HepG2 (cell line): ENCODE data around the gene SMLR1. TPM values are rescaled to one million over a fixed set of nuclear protein-coding genes. Genes with fewer than 3 reads are reported as not detected.
A peak's percentile ranks its signal among the peaks of the same experiment; 100 is the strongest.

Experiments used
- ATF1 ChIP-seq: IDR thresholded peaks from 2 replicates; pipeline ENCODE4 v1.6.1; 2016; ENCODE audit warnings: mild to moderate bottlenecking, control low read depth
- DBP ChIP-seq: sonication (generic); formaldehyde crosslinking; IDR thresholded peaks from 2 replicates; pipeline ENCODE4 v1.4.0; 2020; ENCODE audit warnings: missing genetic modification reagents; ENCODE audit errors: not compliant biosample characterization
- HHEX ChIP-seq: IDR thresholded peaks from 2 replicates; pipeline ENCODE4 v1.6.1; 2016; ENCODE audit warnings: control low read depth
- NFKBIZ ChIP-seq: IDR thresholded peaks from 2 replicates; pipeline ENCODE4 v1.6.1; 2018; ENCODE audit warnings: missing genetic modification reagents, missing compliant biosample characterization
- POLR2AphosphoS5 ChIP-seq: IDR thresholded peaks from 2 replicates; pipeline ENCODE4 v1.6.1; 2012; ENCODE audit warnings: low read depth, low read length
- SOX13 ChIP-seq, 3 experiments: fragments of 450-650 bp in 1 of 3; sonication (generic) in 1 of 3; formaldehyde crosslinking in 1 of 3; IDR thresholded peaks in 2 of 3; conservative IDR thresholded peaks in 1 of 3; 2 replicates each; pipeline versions ENCODE4 v1.5.0 to v1.6.1; 2016 to 2020; ENCODE audit warnings: antibody characterized with exemption in 1 of 3, mild to moderate bottlenecking in 1 of 3, missing compliant biosample characterization in 1 of 3, missing genetic modification reagents in 1 of 3, moderate library complexity in 1 of 3
- ZFP82 ChIP-seq: sonication (generic); formaldehyde crosslinking; IDR thresholded peaks from 2 replicates; pipeline ENCODE4 v1.5.1; 2020; ENCODE audit warnings: mild to moderate bottlenecking, missing genetic modification reagents, borderline replicate concordance
- ZNF775 ChIP-seq: sonication (generic); formaldehyde crosslinking; IDR thresholded peaks from 2 replicates; pipeline ENCODE4 v1.4.0; 2020; ENCODE audit warnings: missing genetic modification reagents, mild to moderate bottlenecking, moderate library complexity, borderline replicate concordance
- polyA plus RNA-seq, 8 experiments: library from polyadenylated mRNA; depleted of rRNA in 3 of 8; stranded (reverse) in 7 of 8; unstranded in 1 of 8; fragments of >200 nt; fragmentation: Illumina TruSeq in 4 of 8; extraction: Trizol in 4 of 8; gene quantifications; 2 replicates each; pipeline versions ENCODE4 v1.2.1 to v1.2.3, GENCODE V29; 2011 to 2016; ENCODE audit warnings: low read depth in 4 of 8, missing spikeins in 1 of 8, mixed read lengths in 1 of 8; ENCODE audit not compliant: insufficient read depth in 1 of 8
- total RNA-seq, 5 experiments: library from RNA; depleted of rRNA; stranded (reverse); fragments of >200 nt; fragmentation: Illumina TruSeq; extraction: Trizol; gene quantifications; 2 replicates each; pipeline ENCODE4 v1.2.3, GENCODE V29; 2016; ENCODE audit warnings: low read depth in 1 of 5
- TF ChIP-seq, protein P1 (sequence below): sonication (generic); formaldehyde crosslinking; IDR thresholded peaks from 2 replicates; pipeline ENCODE4 v1.4.0; 2020; ENCODE audit warnings: missing genetic modification reagents
- TF ChIP-seq, protein P2 (sequence below): sonication (generic); formaldehyde crosslinking; IDR thresholded peaks from 2 replicates; pipeline ENCODE4 v1.4.0; 2020; ENCODE audit warnings: missing genetic modification reagents
- TF ChIP-seq, protein P3 (sequence below): sonication (generic); formaldehyde crosslinking; IDR thresholded peaks from 2 replicates; pipeline ENCODE4 v1.4.0; 2020; ENCODE audit warnings: mild to moderate bottlenecking, missing genetic modification reagents
- TF ChIP-seq, protein P4 (sequence below): sonication (generic); formaldehyde crosslinking; IDR thresholded peaks from one replicate; pipeline ENCODE4 v1.5.1; 2020; ENCODE audit warnings: mild to moderate bottlenecking, missing genetic modification reagents; ENCODE audit errors: not compliant biosample characterization

The SMLR1 gene
- total and polyA plus RNA-seq, 2 of the 13 experiments (the other 11 are each of a cell fraction or from before 2014, with no cell fraction given) = 41.8 to 104 TPM

DNA sequence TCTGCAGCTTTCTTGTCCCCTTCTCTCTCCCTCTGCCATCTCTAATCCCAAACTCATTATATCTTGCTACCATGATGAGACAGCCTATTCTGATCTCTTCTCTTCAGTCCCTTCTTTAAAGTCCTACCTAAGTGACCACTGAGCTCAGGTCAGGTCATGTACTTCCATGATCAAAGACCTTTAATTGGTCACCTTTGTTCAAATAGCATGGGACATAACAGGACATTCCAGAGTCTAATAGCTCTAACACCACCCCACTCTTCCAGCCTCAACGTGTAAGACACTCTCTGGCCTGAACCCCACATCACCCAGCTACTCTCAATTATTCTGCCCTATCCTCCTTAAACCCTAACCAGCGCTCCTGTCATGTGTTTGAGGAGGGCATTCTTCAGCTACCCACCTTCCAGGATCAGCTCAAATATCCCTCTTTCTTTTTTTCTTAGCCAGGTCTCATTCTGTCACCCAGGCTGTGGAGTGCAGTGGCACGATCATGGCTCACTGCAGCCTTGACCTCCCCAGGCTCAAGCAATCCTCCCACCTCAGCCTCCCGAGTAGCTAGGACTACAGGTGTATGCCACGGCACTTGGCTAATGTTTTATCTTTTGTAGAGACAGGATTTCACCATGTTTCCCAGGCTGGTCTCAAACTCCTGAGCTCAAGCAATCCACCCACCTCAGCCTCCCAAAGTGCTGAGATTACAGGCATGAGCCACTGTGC is 2.1 kb upstream of the SMLR1 start (continued):
- TF ChIP-seq, protein P1, sequence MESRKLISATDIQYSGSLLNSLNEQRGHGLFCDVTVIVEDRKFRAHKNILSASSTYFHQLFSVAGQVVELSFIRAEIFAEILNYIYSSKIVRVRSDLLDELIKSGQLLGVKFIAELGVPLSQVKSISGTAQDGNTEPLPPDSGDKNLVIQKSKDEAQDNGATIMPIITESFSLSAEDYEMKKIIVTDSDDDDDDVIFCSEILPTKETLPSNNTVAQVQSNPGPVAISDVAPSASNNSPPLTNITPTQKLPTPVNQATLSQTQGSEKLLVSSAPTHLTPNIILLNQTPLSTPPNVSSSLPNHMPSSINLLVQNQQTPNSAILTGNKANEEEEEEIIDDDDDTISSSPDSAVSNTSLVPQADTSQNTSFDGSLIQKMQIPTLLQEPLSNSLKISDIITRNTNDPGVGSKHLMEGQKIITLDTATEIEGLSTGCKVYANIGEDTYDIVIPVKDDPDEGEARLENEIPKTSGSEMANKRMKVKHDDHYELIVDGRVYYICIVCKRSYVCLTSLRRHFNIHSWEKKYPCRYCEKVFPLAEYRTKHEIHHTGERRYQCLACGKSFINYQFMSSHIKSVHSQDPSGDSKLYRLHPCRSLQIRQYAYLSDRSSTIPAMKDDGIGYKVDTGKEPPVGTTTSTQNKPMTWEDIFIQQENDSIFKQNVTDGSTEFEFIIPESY (CRISPR knock-in tag) = no peak
- no peak for TF ChIP-seq SOX13 (IDR thresholded peaks at IDR 0.05)
- TF ChIP-seq SOX13 (CRISPR knock-in tag; conservative IDR thresholded peaks at IDR 0.05 in 1 of 2, IDR thresholded peaks at IDR 0.05 in 1 of 2) = peak in 1 of 2 experiments; percentile 63; a peak in 2 of 4 replicates
- TF ChIP-seq HHEX (CRISPR knock-in tag) = 0 out of 2 replicates have a peak, but pooled peaks have one; percentile 39
- TF ChIP-seq DBP = no peak
- no peak for TF ChIP-seq ZFP82 (CRISPR knock-in tag)
- no peak for TF ChIP-seq ZNF775 (CRISPR knock-in tag)
- 0 out of 2 replicates have a peak, but pooled peaks have one; percentile 14 for TF ChIP-seq ATF1 (CRISPR knock-in tag)
- TF ChIP-seq, protein P2, sequence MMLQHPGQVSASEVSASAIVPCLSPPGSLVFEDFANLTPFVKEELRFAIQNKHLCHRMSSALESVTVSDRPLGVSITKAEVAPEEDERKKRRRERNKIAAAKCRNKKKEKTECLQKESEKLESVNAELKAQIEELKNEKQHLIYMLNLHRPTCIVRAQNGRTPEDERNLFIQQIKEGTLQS (CRISPR knock-in tag) = no peak
- TF ChIP-seq, protein P3, sequence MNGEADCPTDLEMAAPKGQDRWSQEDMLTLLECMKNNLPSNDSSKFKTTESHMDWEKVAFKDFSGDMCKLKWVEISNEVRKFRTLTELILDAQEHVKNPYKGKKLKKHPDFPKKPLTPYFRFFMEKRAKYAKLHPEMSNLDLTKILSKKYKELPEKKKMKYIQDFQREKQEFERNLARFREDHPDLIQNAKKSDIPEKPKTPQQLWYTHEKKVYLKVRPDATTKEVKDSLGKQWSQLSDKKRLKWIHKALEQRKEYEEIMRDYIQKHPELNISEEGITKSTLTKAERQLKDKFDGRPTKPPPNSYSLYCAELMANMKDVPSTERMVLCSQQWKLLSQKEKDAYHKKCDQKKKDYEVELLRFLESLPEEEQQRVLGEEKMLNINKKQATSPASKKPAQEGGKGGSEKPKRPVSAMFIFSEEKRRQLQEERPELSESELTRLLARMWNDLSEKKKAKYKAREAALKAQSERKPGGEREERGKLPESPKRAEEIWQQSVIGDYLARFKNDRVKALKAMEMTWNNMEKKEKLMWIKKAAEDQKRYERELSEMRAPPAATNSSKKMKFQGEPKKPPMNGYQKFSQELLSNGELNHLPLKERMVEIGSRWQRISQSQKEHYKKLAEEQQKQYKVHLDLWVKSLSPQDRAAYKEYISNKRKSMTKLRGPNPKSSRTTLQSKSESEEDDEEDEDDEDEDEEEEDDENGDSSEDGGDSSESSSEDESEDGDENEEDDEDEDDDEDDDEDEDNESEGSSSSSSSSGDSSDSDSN (CRISPR knock-in tag) = no peak
- TF ChIP-seq NFKBIZ (CRISPR knock-in tag) = no peak
- TF ChIP-seq, protein P4, sequence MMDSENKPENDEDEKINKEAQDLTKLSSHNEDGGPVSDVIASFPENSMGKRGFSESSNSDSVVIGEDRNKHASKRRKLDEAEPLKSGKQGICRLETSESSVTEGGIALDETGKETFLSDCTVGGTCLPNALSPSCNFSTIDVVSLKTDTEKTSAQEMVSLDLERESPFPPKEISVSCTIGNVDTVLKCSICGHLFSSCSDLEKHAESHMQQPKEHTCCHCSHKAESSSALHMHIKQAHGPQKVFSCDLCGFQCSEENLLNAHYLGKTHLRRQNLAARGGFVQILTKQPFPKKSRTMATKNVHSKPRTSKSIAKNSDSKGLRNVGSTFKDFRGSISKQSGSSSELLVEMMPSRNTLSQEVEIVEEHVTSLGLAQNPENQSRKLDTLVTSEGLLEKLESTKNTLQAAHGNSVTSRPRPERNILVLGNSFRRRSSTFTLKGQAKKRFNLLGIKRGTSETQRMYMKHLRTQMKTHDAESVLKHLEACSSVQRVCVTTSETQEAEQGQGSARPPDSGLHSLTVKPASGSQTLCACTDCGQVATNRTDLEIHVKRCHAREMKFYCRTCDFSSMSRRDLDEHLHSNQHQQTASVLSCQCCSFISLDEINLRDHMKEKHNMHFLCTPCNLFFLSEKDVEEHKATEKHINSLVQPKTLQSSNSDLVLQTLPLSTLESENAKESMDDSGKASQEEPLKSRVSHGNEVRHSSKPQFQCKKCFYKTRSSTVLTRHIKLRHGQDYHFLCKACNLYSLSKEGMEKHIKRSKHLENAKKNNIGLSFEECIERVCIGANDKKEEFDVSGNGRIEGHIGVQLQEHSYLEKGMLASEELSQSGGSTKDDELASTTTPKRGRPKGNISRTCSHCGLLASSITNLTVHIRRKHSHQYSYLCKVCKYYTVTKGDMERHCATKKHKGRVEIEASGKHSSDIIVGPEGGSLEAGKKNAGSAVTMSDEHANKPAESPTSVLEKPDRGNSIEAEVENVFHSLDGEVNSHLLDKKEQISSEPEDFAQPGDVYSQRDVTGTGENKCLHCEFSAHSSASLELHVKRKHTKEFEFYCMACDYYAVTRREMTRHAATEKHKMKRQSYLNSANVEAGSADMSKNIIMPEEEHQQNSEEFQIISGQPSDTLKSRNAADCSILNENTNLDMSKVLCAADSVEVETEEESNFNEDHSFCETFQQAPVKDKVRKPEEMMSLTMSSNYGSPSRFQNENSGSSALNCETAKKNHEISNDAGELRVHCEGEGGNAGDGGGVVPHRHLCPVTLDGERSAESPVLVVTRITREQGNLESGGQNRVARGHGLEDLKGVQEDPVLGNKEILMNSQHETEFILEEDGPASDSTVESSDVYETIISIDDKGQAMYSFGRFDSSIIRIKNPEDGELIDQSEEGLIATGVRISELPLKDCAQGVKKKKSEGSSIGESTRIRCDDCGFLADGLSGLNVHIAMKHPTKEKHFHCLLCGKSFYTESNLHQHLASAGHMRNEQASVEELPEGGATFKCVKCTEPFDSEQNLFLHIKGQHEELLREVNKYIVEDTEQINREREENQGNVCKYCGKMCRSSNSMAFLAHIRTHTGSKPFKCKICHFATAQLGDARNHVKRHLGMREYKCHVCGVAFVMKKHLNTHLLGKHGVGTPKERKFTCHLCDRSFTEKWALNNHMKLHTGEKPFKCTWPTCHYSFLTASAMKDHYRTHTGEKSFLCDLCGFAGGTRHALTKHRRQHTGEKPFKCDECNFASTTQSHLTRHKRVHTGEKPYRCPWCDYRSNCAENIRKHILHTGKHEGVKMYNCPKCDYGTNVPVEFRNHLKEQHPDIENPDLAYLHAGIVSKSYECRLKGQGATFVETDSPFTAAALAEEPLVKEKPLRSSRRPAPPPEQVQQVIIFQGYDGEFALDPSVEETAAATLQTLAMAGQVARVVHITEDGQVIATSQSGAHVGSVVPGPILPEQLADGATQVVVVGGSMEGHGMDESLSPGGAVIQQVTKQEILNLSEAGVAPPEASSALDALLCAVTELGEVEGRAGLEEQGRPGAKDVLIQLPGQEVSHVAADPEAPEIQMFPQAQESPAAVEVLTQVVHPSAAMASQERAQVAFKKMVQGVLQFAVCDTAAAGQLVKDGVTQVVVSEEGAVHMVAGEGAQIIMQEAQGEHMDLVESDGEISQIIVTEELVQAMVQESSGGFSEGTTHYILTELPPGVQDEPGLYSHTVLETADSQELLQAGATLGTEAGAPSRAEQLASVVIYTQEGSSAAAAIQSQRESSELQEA (CRISPR knock-in tag) = no peak
- TF ChIP-seq POLR2AphosphoS5 = no peak
